K562 (cell line): ENCODE data around the gene SIM1. TPM values are rescaled to one million over a fixed set of nuclear protein-coding genes. Genes with fewer than 3 reads are reported as not detected.

Experiments
- ATAC-seq: fragments of 200-7000 bp; cut with Tn5 transposase; 3 replicates; pipeline ENCODE4 v1.9.1; 2020; ENCODE audit warnings: moderate library complexity
- BruUV-seq: library from RNA; stranded (reverse); fragments of 400-500 nt; replicated peaks from 2 replicates; lab custom pipeline; 2021; lab: Mats Ljungman, UMichigan
- CTCF ChIA-PET: fragments of 300-600 bp; formaldehyde crosslinking; extraction: SDS; loops from one replicate; lab custom pipeline; 2021; ENCODE audit warnings: low intra/inter-chr PET ratio; lab: Yijun Ruan, JAX
- POLR2A ChIA-PET: fragments of 300-600, 350-650 bp; sonication (Branson Sonifier 250); formaldehyde crosslinking; extraction: SDS; loops from one replicate; lab custom pipeline; 2021; ENCODE audit warnings: antibody characterized with exemption, inconsistent platforms; lab: Yijun Ruan, JAX
- DNase-seq, 4 experiments: peaks; one replicate each; pipeline versions ENCODE4 v3.0.0 to v3.0.0-alpha.2; 2011 to 2018; ENCODE audit warnings: low spot score in 3 of 4, mixed read lengths in 3 of 4; ENCODE audit errors: extremely low read depth in 1 of 4
- FAIRE-seq: peaks from 2 replicates; lab custom pipeline; 2011; peaks lifted over from hg19 to GRCh38; lab: Jason Lieb, UNC
- H2AFZ ChIP-seq: 2 replicates; pipeline ENCODE4 v1.6.0; 2011; ENCODE audit warnings: low read depth, low read length, control low read depth, inconsistent platforms
- H3K27ac ChIP-seq: fragments of 200-600 bp; 3 replicates; pipeline ENCODE4 v1.8.0; 2011; ENCODE audit warnings: low read depth, mild to moderate bottlenecking, control low read depth, inconsistent platforms, low read length, moderate library complexity, mixed read lengths; ENCODE audit errors: extremely low read depth
- H3K27me3 ChIP-seq, 2 experiments: fragments of 300-600 bp in 1 of 2; 2 replicates in 1 of 2; 3 replicates in 1 of 2; pipeline versions ENCODE4 v1.6.0 to v1.8.0; 2011; ENCODE audit warnings: inconsistent platforms in 2 of 2, low read length in 2 of 2, mild to moderate bottlenecking in 1 of 2, mixed read lengths in 1 of 2, moderate library complexity in 1 of 2; ENCODE audit not compliant: control insufficient read depth in 2 of 2, insufficient read depth in 2 of 2
- H3K36me3 ChIP-seq: fragments of 300-600 bp; 3 replicates; pipeline ENCODE4 v1.8.0; 2011; ENCODE audit warnings: mild to moderate bottlenecking, low read length, inconsistent platforms; ENCODE audit not compliant: control insufficient read depth, insufficient read depth
- H3K4me1 ChIP-seq, 2 experiments: fragments of 200-600 bp in 1 of 2; replicated peaks in 1 of 2; 2 replicates in 1 of 2; 3 replicates in 1 of 2; pipeline versions ENCODE4 v1.5.1 to v1.8.0; 2011; ENCODE audit warnings: inconsistent platforms in 2 of 2, low read length in 2 of 2, mild to moderate bottlenecking in 1 of 2, mixed read lengths in 1 of 2, moderate library complexity in 1 of 2; ENCODE audit not compliant: control insufficient read depth in 2 of 2, insufficient read depth in 2 of 2
- H3K4me2 ChIP-seq: 2 replicates; pipeline ENCODE4 v1.6.1; 2011; ENCODE audit warnings: low read length, control low read depth, inconsistent platforms, mixed read lengths; ENCODE audit not compliant: insufficient read depth
- H3K4me3 ChIP-seq: fragments of 200-600 bp; sonication (generic), shearing (Covaris generic); 2 replicates; pipeline ENCODE4 v1.5.1; 2016; ENCODE audit warnings: control low read depth, inconsistent platforms
- H3K79me2 ChIP-seq: fragments of 200-600 bp; 3 replicates; pipeline ENCODE4 v1.8.0; 2011; ENCODE audit warnings: low read length, inconsistent platforms; ENCODE audit not compliant: control insufficient read depth, insufficient read depth
- H3K9ac ChIP-seq, 2 experiments: 2 replicates each; pipeline versions ENCODE4 v1.6.0 to v1.6.1; 2011; ENCODE audit warnings: low read depth in 2 of 2, low read length in 2 of 2, control low read depth in 1 of 2, inconsistent platforms in 1 of 2, mild to moderate bottlenecking in 1 of 2, mixed read lengths in 1 of 2; ENCODE audit not compliant: insufficient read depth in 1 of 2
- H3K9me1 ChIP-seq: one replicate; pipeline ENCODE4 v1.6.0; 2011; ENCODE audit warnings: inconsistent platforms, mild to moderate bottlenecking, low read length, moderate library complexity; ENCODE audit not compliant: control insufficient read depth, insufficient read depth
- H3K9me3 ChIP-seq: replicated peaks from 2 replicates; pipeline ENCODE4 v1.5.1; 2011; ENCODE audit warnings: low read depth, low read length, inconsistent platforms; ENCODE audit not compliant: control insufficient read depth, insufficient read depth
- H4K20me1 ChIP-seq: replicated peaks from 2 replicates; pipeline ENCODE4 v1.6.1; 2011; ENCODE audit warnings: low read length, inconsistent platforms, mixed read lengths; ENCODE audit not compliant: control insufficient read depth, insufficient read depth
- ETS2 ChIP-seq: IDR thresholded peaks from 2 replicates; pipeline ENCODE4 v1.6.1; 2016; ENCODE audit warnings: borderline replicate concordance, missing genetic modification characterization, mild to moderate bottlenecking, moderate library complexity, missing compliant biosample characterization; ENCODE audit not compliant: poor library complexity, severe bottlenecking
- HMG20B ChIP-seq: fragments of 250-450 bp; sonication (Bioruptor Pico); IDR thresholded peaks from 2 replicates; pipeline ENCODE4 v1.5.0; 2021; ENCODE audit warnings: mild to moderate bottlenecking
- LEF1 ChIP-seq: fragments of 450-650 bp; IDR thresholded peaks from 2 replicates; pipeline ENCODE4 v1.6.1; 2016; ENCODE audit warnings: mild to moderate bottlenecking
- PCBP1 ChIP-seq: fragments of 200-400 bp; formaldehyde crosslinking; IDR thresholded peaks from 2 replicates; pipeline ENCODE4 v1.6.1; 2018; ENCODE audit warnings: mild to moderate bottlenecking, low read depth, low read length; ENCODE audit not compliant: poor library complexity, severe bottlenecking
- SMAD4 ChIP-seq: fragments of 250-450 bp; sonication (Bioruptor Pico); conservative IDR thresholded peaks from 2 replicates; pipeline ENCODE4 v1.8.0; 2021; ENCODE audit warnings: inconsistent platforms, mild to moderate bottlenecking, moderate library complexity
- SNIP1 ChIP-seq: fragments of 450-650 bp; IDR thresholded peaks from 2 replicates; pipeline ENCODE4 v1.7.1; 2017; ENCODE audit warnings: low read depth, mild to moderate bottlenecking
- SRSF9 ChIP-seq: fragments of 200-400 bp; formaldehyde crosslinking; IDR thresholded peaks from 2 replicates; pipeline ENCODE4 v1.6.1; 2017; ENCODE audit warnings: low read depth, low read length, borderline replicate concordance
- ZNF133 ChIP-seq: fragments of 250-450 bp; sonication (Bioruptor Pico); IDR thresholded peaks from 2 replicates; pipeline ENCODE4 v1.4.0; 2020; ENCODE audit warnings: mild to moderate bottlenecking
- ZNF785 ChIP-seq: fragments of 250-450 bp; sonication (Bioruptor Pico); IDR thresholded peaks from 2 replicates; pipeline ENCODE4 v1.4.0; 2020; ENCODE audit warnings: mild to moderate bottlenecking
- WGBS: fragments of 100-300 bp; shearing (Covaris generic); methylation state at CpG from one replicate; pipeline ENCODE4 v1.1.6; 2016; ENCODE audit warnings: low coverage, mixed read lengths; ENCODE audit not compliant: insufficient coverage; ENCODE audit errors: missing lambda C conversion rate; 5-methylcytosine and 5-hydroxymethylcytosine counted together
- in situ Hi-C: fragments of 300-500 bp; cut with MboI; formaldehyde crosslinking; loops from 4 replicates; pipeline ENCODE4 v1.15.0; 2018; ENCODE audit warnings: inconsistent platforms, mixed read lengths
- intact Hi-C: fragments of 100-400 bp; cut with micrococcal nuclease; formaldehyde crosslinking; loops from 2 replicates; pipeline ENCODE4 v1.14.2; 2022
- polyA plus RNA-seq, 8 experiments: library from polyadenylated mRNA; depleted of rRNA in 4 of 8; stranded (reverse) in 5 of 8; unstranded in 3 of 8; fragments of >200 nt; fragmentation: Nextera tagmentation in 2 of 8; fragmentation: Illumina TruSeq in 1 of 8; extraction: Ambion mirVana in 2 of 8; extraction: Trizol in 1 of 8; gene quantifications; 2 replicates each; pipeline versions ENCODE4 v1.2.1 to v1.2.3, GENCODE V29; 2011 to 2014; ENCODE audit warnings: inconsistent platforms in 1 of 8, missing spikeins in 1 of 8
- total RNA-seq, 7 experiments: library from RNA; depleted of rRNA in 6 of 7; stranded (reverse); fragments of >200 nt in 6 of 7; fragmentation: Illumina TruSeq in 2 of 7; extraction: Trizol in 2 of 7; gene quantifications; 2 replicates each; pipeline versions ENCODE4 v1.2.1 to v1.2.3, GENCODE V29; 2011 to 2021; ENCODE audit warnings: low replicate concordance in 1 of 7

The SIM1 gene
- total and polyA plus RNA-seq, 9 of the 15 experiments (the other 6 are each of a cell fraction or from before 2014, with no cell fraction given), result not detected

DNA sequence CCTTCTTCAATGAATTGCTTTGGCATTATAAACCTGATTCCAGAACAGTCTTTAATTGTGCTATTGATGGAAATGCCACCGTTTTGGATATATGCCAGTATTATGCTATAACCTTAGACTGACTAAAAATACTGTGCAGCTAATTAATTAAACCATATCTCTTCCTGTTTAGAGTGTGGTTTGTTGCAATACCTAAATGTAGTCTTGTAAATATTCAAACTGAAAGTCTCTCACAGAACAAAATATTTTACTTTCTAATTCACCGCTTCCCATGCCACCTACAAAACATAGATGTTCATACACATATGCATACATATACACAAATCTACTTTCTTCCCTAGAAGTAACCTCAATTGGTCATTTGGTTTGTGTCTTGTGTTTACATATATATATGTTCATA, 126.6 kb downstream of the SIM1 start:
- POLR2A ChIA-PET, result no interaction called here
- no peak overlapping the region for H2AFZ ChIP-seq
- no peak for TF ChIP-seq SRSF9
- TF ChIP-seq SNIP1, result no peak
- no peak for TF ChIP-seq HMG20B (CRISPR knock-in tag)
- TF ChIP-seq SMAD4, result no peak
- TF ChIP-seq ZNF785 (CRISPR knock-in tag), result no peak
- TF ChIP-seq ETS2 (tag), result no peak
- FAIRE-seq (no peak), ATAC-seq (no peak), DNase-seq (no peak)
- in situ Hi-C loops, result no loop called here
- H3K27me3 ChIP-seq, result no peaks in the 10 kb centered on the region
- no peaks in the 10 kb centered on the region for H3K9me3 ChIP-seq
- H4K20me1 ChIP-seq, result no peaks in the 10 kb centered on the region
- no peak overlapping the region for H3K9ac ChIP-seq
- H3K4me1 ChIP-seq, result no peaks in the 10 kb centered on the region
- H3K4me3 ChIP-seq, result no peak overlapping the region
- no peaks in the 10 kb centered on the region for H3K9me1 ChIP-seq
- H3K27ac ChIP-seq, result no peak overlapping the region
- H3K36me3 ChIP-seq, result no peaks in the 10 kb centered on the region
- intact Hi-C loops, result no loop called here
- no peaks in the 10 kb centered on the region for H3K79me2 ChIP-seq
- no peak overlapping the region for H3K4me2 ChIP-seq
- CTCF ChIA-PET, result no interaction called here
- BruUV-seq, result no TSS peak
- WGBS, result 5% methylated on average over 2 of the region's 2 CpGs

DNA sequence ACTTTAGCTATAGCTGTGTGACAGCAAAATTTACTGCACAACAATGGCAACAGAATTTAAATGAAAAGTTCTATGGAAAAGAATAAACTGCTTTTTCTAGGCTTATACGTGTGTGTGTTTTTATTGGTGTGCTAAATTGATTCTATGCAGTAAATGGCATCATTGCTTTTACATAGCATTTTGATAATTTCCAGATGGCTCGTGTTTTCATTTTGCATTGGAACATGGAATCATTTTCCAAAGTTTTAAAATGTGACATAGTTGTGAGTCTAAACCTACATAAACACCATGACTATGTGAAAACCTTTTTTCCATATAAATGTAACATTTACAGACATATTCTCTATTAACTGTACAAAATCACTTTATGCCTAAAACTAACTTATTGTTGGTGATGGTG, 127.8 kb downstream of the SIM1 start:
- in situ Hi-C loops, result no loop called here

More for the DNA sequence above, 127.8 kb downstream of the SIM1 start:
- no peaks in the 10 kb centered on the region for H3K9me3 ChIP-seq
- WGBS, result 0% methylated on average over 2 of the region's 2 CpGs
- H3K9me1 ChIP-seq, result no peaks in the 10 kb centered on the region
- no TSS peak for BruUV-seq
- H3K27me3 ChIP-seq, result no peaks in the 10 kb centered on the region
- no peak overlapping the region for H3K27ac ChIP-seq
- intact Hi-C loops, result no loop called here
- DNase-seq, result no peak
- TF ChIP-seq ZNF133 (CRISPR knock-in tag) (no peak), PCBP1 (no peak), LEF1 (no peak)
- TF ChIP-seq, all 486 proteins: peak for 0
- ATAC-seq (no peak), FAIRE-seq (no peak)
- Histone ChIP-seq H2AFZ (no peak overlapping the region), H3K9ac (no peak overlapping the region), H3K79me2 (no peaks in the 10 kb centered on the region), H3K4me3 (no peak overlapping the region), H3K36me3 (no peaks in the 10 kb centered on the region), H3K4me2 (no peak overlapping the region), H3K4me1 (no peaks in the 10 kb centered on the region), H4K20me1 (no peaks in the 10 kb centered on the region)
- ChIA-PET POLR2A (no interaction called here), CTCF (no interaction called here)
